ENCODE results near the gene PKIG.
"Not testable (repeated sequence)": the region's sequence is repeated elsewhere in the genome, so short reads cannot be mapped to it uniquely, and the experiment has no call there.

Gene PKIG

DNA sequence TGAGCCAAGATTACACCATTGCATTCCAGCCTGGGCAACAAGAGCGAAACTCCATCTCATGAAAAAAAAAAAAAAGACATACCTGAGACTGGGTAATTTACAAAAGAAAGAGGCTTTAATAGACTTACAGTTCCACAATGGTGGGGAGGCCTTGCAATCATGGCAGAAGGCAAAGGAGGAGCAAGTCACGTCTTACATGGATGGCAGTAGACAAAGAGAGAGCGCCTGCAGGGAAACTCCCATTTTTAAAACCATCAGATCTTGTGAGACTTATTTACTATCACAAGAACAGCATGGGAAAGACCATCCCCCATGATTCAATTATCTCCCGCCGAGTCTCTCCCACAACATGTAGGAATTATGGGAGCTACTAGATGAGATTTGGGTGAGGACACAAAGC, 71.8 kb downstream of the PKIG start:
- Mint-ChIP-seq H3K27ac (peak overlapping the region; percentile 21), H3K4me1 (ENCODE audit: low read depth) (peaks cover 26% of the 10 kb centered on the region), H3K36me3 (ENCODE audit: low read depth) (peaks cover 37% of the 10 kb centered on the region)
- not testable (repeated sequence) for H3K9me3 Mint-ChIP-seq; H3K27me3 Mint-ChIP-seq (ENCODE audit: low read depth); H3K4me3 Mint-ChIP-seq

DNA sequence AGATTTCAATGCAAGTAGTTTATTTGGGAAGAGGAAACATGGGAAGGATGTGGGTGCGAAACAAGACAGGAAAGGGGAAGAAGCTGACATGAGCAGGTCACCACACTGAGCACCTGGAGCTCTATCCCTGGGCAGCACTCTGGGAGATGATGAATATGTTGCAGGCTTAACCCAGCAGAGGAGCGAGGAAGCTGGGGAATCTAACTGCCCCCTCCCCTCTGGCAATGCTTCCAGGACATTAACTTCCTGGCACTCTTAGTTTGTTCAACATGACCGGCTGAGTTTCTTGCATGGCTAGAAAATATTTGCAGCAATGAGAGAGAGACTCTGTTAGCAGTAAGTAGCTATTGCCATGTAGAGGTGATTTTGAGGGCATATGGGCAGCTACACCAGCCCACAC, 74.1 kb downstream of the PKIG start:
- Mint-ChIP-seq H3K9me3 (no peaks in the 10 kb centered on the region), H3K27ac (no peak overlapping the region), H3K4me1 (ENCODE audit: low read depth) (peaks cover 26% of the 10 kb centered on the region), H3K27me3 (ENCODE audit: low read depth) (no peaks in the 10 kb centered on the region), H3K4me3 (no peak overlapping the region), H3K36me3 (ENCODE audit: low read depth) (peaks cover 46% of the 10 kb centered on the region)

GRCh38 chr20:44657875-44658274, 75.5 kb downstream of the PKIG start:
- no peaks in the 10 kb centered on the region for H3K27me3 Mint-ChIP-seq (ENCODE audit: low read depth)
- H3K4me3 Mint-ChIP-seq = no peak overlapping the region
- no peaks in the 10 kb centered on the region for H3K9me3 Mint-ChIP-seq
- no peak overlapping the region for H3K27ac Mint-ChIP-seq
- H3K36me3 Mint-ChIP-seq (ENCODE audit: low read depth) = peaks cover 50% of the 10 kb centered on the region
- peaks cover 32% of the 10 kb centered on the region for H3K4me1 Mint-ChIP-seq (ENCODE audit: low read depth)

GRCh38 chr20:44658810-44659209, 76.4 kb downstream of the PKIG start:
- Mint-ChIP-seq H3K4me1 (ENCODE audit: low read depth) (peaks cover 25% of the 10 kb centered on the region), H3K27me3 (ENCODE audit: low read depth) (no peaks in the 10 kb centered on the region), H3K9me3 (no peaks in the 10 kb centered on the region), H3K36me3 (ENCODE audit: low read depth) (peaks cover 45% of the 10 kb centered on the region), H3K27ac (no peak overlapping the region), H3K4me3 (no peak overlapping the region)

GRCh38 chr20:44659931-44660330, 77.6 kb downstream of the PKIG start:
- Mint-ChIP-seq H3K27me3 (ENCODE audit: low read depth) (no peaks in the 10 kb centered on the region), H3K4me1 (ENCODE audit: low read depth) (peaks cover 26% of the 10 kb centered on the region), H3K9me3 (no peaks in the 10 kb centered on the region), H3K4me3 (no peak overlapping the region), H3K36me3 (ENCODE audit: low read depth) (peaks cover 45% of the 10 kb centered on the region), H3K27ac (no peak overlapping the region)

DNA sequence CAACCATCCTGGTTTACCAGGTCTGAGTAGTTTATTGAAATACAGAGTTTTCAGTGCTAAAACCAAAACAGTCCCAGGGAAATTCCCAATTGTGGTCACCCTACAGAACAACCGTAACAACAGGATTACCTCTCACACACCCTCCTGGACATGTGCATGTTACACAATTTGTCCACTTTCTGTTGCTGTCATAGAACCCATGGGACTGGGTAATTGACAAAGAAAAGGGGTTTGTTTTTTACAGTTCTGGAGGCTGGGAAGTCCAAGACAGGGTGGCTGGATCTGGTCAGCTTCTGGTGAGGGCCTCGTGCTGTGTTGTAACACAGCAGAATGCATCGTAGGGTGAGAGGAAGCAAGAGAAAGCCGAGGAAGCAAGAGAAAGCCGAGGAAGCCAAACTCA, 78.2 kb downstream of the PKIG start:
- H3K27me3 Mint-ChIP-seq (ENCODE audit: low read depth) = no peaks in the 10 kb centered on the region
- no peak overlapping the region for H3K4me3 Mint-ChIP-seq
- H3K4me1 Mint-ChIP-seq (ENCODE audit: low read depth) = peaks cover 26% of the 10 kb centered on the region
- peak overlapping the region; percentile 46 for H3K27ac Mint-ChIP-seq
- peaks cover 43% of the 10 kb centered on the region for H3K36me3 Mint-ChIP-seq (ENCODE audit: low read depth)
- H3K9me3 Mint-ChIP-seq = no peaks in the 10 kb centered on the region

GRCh38 chr20:44662261-44662660, 79.9 kb downstream of the PKIG start:
- Mint-ChIP-seq H3K27ac (peak overlapping the region; percentile 33), H3K9me3 (no peaks in the 10 kb centered on the region), H3K4me3 (no peak overlapping the region), H3K36me3 (ENCODE audit: low read depth) (peaks cover 42% of the 10 kb centered on the region), H3K27me3 (ENCODE audit: low read depth) (no peaks in the 10 kb centered on the region), H3K4me1 (ENCODE audit: low read depth) (peaks cover 27% of the 10 kb centered on the region)

DNA sequence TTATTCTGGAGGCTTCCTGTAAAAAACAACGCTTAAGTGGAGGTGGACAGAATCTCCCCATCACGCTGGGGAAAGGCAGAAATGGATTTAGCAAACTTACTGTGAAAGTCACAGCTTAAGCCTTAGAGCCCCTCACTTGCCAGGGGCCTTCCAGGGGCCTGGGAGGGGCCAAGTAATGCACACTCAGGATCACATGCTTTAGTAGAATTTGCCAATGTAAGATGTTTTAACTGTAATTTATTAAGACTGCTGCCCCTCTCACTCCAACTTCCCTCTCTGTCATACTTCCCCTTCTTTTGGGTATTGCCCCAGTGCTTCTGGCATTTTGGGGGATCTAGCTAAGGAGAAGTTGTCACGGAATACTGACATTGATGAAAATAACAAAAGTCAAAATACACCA, 81.8 kb downstream of the PKIG start:
- H3K4me1 Mint-ChIP-seq (ENCODE audit: low read depth) = peaks cover 27% of the 10 kb centered on the region
- no peak overlapping the region for H3K27ac Mint-ChIP-seq
- no peaks in the 10 kb centered on the region for H3K27me3 Mint-ChIP-seq (ENCODE audit: low read depth)
- no peaks in the 10 kb centered on the region for H3K9me3 Mint-ChIP-seq
- H3K36me3 Mint-ChIP-seq (ENCODE audit: low read depth) = peaks cover 27% of the 10 kb centered on the region
- H3K4me3 Mint-ChIP-seq = no peak overlapping the region

DNA sequence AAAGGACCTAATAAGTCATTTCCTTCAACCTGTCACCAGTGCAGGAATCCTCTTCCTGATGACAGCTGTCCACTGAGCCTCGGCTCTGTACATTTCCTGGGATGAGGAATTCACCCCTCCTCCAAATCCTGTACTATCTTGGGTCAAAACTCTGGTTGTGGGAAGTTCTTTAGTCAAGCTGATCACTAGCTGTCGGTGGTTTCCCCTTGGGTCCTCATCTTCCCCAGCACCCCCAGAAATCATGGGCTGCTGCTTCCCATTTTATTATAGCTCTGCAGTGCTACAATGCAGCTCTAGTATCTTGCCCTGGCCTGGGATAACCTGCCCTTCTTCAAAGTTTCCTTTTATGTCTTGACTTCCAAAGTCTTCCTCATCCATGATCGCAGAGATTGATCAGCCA, 83.7 kb downstream of the PKIG start:
- no peaks in the 10 kb centered on the region for H3K9me3 Mint-ChIP-seq
- H3K36me3 Mint-ChIP-seq (ENCODE audit: low read depth) = peaks cover 17% of the 10 kb centered on the region
- H3K27me3 Mint-ChIP-seq (ENCODE audit: low read depth) = no peaks in the 10 kb centered on the region
- H3K4me1 Mint-ChIP-seq (ENCODE audit: low read depth) = peaks cover 28% of the 10 kb centered on the region
- no peak overlapping the region for H3K4me3 Mint-ChIP-seq
- H3K27ac Mint-ChIP-seq = no peak overlapping the region
